GM19193 (cell line): Measurements from ENCODE around the gene GNB3.

ENCODE experiments used
- POLR2A ChIP-seq: IDR thresholded peaks from 4 replicates; pipeline ENCODE4 v1.6.1; 2011; ENCODE audit not compliant: insufficient read depth, insufficient read length; ENCODE audit errors: extremely low read depth

Gene GNB3

DNA sequence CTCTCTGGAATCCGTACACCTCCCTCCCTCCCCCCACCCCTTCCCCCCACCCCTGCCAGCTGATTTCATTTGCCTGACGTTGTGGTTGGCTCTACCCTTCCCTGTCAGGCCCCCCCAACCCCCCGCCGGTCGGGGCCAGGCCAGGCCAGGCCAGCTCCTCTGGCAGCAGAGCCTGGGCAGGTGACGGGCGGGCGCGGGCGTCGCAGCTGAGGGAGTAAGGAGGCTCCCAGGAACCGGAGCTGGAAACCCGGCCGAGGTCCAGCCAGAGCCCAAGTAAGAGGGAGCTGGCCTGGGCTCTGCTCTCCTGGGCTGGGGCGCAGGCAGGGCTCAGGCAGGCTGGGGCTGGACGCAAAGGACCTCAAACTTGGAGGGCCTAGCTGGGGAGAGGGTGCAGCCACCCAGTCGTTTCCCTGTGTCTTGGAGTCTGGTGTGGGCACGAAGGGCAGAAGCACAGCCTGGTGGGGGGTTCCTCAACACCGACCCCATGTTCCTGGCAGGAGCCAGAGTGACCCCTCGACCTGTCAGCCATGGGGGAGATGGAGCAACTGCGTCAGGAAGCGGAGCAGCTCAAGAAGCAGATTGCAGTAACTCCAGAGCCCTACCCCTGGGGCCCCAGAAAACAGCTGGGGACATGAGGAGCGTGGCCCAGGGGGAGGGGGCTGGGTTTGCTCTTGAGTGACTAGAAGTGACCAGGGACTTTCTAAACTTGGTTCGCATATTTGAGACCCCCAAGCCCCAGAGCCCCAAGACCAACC, at the start of gene GNB3:
GNB3 (plus strand) TSS at position 165 of the 755 bp plus-strand sequence; CDS start at position 528, 363 bp downstream.
- no peak for TF ChIP-seq POLR2A

DNA sequence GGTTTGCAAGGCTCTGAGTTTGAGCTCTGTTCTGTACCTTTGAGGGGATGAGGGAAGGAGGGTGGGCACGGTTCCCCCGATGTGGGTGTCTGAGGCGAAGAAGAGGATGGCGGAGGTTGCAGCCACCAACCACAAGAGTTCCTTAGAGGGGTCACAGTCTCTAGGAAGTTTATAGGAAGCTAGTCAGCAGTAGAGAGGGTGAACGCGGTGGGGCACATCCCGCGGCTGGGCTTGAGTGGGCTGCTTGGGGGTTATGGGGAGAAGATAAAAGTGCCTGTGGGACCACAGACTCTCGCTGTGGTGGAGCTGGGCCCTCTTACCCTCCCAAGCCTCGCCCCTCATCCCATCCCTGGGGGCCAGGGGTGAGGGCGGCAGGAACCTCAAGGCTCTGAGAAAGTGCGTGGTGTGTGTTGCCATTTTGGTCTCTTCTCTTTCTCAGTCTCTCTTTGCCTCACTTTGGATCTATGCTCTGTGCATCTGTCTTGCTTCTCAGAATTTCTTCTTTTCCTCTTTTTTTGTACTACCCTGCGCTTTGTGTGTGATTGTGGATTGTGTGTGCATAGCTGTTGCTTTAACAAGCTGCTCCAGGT, 48.7 kb upstream of the GNB3 start:
- TF ChIP-seq POLR2A = no peak

DNA sequence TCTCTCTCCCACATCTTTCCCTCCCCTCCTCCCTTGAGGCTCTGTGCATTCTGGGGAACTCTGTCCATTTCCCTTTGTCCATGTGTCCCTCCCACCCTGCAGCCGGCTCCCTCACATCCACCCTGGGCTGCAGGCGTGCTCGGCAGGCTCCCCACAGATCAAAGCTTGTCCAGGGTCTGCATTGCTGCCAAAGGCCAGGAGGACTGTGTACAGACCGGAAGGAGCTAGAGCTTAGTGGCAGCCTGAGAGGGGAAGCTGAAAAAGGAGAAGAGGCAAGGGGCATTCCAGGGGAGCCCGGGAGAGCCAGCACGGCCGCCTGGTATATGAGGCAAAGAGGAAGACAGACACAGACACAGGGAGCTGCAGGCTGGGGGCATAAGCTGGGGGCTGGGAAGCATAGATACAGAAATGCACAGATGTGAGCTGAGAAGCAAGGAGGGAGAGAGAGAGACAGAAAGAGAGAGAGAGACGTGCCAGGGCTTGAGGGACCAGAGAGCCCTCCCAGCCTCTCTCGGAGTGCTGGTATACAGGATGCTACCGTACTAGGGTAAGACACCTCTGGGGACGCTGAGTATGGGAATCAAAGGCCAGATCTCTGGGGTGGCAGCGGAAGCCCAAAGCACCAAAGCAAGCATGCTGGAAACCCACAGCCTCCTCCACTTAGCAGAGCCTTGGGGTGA, 48.1 kb upstream of the GNB3 start:
- no peak for TF ChIP-seq POLR2A

DNA sequence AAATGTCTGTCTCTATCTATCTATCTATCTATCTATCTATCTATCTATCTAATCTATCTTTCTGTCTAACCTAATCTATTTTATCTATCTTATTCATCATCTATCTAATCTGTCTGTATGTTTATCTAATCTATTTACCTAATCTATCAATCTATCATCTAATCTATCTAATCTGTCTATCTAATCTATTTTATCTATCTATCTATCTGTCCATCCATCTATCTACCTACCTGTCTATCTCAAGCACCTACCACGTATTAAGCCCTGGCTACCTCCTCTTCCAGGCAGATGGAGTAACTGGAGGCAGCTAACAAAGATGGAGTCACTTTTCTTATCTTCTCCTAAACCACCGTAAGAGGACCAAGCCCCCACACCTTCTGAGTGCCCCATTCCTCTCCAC, 45.6 kb upstream of the GNB3 start:
- no peak for TF ChIP-seq POLR2A

DNA sequence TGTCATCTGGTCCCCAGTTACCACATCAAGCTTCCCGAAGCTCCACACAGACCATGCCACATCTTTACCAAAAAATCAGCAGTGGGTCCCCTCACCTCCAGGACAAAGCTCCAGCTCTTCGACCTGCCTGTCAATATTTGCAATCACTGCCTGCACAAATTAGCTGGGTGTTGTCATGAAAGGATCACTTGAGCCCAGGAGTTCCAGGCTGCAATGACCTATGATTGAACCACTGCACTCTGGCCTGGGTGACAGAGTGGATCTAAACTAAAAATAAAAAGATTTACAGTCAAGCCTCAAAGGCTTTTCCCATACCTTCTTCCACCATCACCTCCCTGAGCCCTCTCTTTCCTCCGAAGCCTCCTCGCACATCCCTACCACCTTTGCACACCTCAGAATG, 44.1 kb upstream of the GNB3 start:
- no peak for TF ChIP-seq POLR2A

DNA sequence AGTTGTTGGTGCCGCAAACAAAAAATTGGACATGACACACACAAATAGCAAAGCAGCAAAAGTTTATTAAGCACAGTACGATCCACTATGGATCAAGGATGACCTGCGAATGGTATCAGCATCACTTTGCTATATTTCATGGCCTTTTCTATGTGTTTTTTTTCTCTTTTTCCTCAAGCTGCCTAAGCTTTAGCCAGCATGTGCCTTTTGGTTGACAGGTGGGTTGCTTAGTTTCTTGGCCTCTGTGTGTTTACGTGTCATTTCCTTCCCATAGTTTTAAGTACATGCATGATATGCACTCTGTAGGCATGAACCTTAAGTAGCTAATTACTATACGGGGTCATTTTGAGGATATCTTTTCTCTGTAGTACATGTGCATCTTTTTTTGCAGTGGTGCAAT, 41.6 kb upstream of the GNB3 start:
- no peak for TF ChIP-seq POLR2A

DNA sequence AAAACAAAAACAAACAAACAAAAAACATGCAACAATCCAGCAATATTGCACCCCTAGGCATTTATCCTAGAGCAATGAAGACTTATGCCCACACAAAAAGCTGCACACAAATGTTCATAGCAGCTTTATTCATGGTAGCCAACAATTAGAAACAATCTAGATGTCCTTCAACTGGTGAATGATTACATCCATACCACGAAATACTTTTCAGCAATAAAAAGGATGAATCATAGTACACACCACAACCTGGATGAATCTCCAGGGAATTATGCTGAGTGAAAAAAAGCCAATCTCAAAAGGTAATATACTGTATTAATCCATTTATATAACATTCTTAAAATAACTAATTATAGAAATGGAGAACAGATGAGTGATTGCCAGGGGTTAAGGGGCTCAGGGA, 33.6 kb upstream of the GNB3 start:
- TF ChIP-seq POLR2A = no peak

DNA sequence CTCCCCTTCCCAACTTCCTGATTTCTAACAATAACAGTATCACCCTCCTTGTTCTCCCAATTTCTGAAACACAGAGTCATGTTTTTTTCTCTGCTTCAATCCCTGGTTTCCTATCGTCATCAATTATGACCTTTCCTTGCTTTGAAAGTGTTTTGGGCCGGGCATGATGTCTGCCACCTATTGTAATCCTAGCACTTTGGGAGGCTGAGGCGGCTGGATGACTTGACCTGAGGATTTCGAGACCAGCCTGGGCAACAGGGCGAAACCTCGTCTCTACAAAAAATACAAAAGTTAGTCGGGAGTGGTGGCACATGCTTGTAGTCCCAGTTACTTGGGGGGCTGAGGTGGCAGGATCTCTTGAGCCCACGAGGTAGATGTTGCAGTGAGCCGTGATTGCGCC, 31.7 kb upstream of the GNB3 start:
- no peak for TF ChIP-seq POLR2A

DNA sequence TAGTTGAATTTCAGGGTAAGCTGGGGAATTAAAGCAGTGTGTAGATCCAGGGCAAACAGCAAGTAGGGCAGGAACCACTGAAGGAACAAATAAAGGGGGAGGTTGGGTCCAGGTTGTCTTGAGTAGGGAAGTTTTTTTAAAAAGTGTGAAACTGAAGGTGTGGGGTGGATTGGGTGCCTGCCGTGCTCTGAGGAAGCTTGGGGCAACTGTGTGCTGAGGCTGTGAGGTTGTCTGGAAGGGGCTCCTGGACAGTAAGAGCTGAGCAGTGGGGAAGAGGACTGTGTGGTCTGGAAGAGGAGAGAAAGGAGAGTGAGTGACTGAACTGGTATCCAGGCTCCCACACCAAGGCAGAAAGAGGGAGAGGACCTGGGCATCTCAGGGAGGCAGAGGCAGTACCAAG, 30.0 kb upstream of the GNB3 start:
- no peak for TF ChIP-seq POLR2A

DNA sequence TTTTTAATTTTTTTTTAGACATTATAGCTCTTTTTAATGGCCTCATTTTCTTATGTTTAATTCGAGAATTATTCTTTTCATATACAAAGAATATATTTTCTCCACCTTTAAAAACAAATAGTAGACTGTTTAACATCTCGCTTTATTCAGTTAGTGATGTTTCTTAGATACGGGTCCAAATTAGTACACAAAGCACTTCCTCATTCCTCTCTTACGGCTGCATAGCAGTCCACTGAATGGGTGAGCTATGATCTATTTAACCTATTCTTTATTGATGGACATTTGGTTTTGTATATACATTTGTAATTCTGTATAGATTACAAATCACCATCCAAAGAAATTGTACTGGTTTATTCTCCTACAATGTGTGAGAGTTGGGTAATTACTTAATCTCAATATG, 27.4 kb upstream of the GNB3 start:
- TF ChIP-seq POLR2A = no peak

DNA sequence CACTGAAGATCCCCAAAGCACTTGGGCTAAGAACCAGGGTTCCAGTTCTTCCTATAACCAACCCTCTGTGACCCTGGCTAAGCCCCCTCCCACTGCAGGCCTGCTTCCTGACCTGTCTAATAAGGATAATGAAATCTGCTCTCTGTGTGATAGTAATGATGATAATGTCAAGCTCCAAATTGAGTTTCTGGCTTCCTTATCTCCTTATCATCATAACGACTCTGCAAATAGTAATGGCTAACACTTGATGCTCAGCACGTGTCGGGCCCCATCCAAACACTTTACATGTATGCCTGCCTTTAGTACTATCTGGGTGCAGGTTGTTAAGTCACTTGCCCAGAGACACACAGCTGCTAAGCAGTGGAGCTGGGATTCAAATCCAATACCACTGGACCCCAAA, 24.1 kb upstream of the GNB3 start:
- TF ChIP-seq POLR2A = no peak

DNA sequence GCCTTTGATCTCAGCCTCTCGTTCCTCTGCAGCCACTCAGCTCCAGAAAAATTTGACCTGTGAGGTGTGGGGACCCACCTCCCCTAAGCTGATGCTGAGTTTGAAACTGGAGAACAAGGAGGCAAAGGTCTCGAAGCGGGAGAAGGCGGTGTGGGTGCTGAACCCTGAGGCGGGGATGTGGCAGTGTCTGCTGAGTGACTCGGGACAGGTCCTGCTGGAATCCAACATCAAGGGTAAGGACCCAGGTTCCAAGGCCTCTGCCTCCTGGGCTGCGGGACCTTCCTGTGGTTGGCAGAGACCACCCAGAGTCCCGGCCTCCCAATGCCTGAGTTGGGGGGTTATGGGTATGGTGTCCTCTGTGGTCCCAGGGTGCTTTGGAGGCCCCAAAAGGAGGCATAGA, 23.6 kb upstream of the GNB3 start:
- TF ChIP-seq POLR2A = no peak

DNA sequence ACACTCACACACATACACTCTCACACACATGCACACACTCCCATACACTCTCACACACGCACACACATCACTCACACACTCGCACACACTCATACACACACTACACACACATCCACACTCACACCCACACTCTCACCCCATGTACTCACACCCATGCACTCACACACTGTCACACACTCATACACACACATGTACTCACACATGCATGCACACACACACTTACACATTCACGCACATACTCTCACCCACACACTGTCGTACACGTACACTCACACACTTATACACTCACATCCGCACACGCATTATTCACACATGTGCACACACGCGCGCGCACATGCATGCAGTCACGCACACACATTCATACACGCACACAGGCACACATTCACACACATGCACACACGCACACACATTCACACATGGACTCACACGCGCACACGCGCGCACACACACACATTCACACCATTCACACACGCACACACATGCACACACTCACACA, 23.0 kb upstream of the GNB3 start:
- TF ChIP-seq POLR2A = no peak

DNA sequence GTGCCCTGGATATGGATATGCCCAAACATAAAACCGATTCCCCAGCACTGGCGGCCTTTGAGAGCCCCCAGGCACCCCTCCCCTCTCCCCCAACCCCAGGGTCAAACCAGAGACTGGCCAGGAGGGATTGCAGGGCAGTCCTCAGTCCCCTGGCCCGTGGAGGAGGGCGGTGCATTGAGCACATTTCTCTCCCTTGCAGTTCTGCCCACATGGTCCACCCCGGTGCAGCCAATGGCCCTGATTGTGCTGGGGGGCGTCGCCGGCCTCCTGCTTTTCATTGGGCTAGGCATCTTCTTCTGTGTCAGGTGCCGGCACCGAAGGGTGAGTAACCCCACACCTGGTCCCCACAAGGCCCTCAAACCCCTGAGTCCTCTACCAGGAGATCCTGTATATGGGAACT, 22.5 kb upstream of the GNB3 start:
- no peak for TF ChIP-seq POLR2A

DNA sequence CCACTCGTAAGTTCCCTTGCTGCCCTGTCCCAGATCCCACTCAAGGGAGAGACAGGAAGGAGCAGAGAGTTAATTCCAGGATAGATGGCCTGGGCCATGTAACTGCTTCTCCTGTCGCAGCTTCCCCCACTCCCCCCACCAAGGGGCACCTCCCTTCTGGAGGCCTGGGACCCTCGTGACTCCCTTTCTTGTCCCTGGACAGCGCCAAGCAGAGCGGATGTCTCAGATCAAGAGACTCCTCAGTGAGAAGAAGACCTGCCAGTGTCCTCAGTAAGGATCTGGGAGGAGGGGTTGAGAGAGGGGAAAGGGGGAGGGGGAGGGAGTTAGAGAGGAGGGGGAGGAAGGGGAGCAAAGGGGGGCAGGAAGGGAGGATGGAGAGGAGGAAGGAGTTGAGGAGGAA, 22.1 kb upstream of the GNB3 start:
- no peak for TF ChIP-seq POLR2A
